B cell (primary cell): ENCODE results near the gene U2AF2. TPM values are rescaled to one million over a fixed set of nuclear protein-coding genes. Genes with fewer than 3 reads are reported as not detected.

Experiments
- ATAC-seq: fragments of 200-7000 bp; cut with Tn5 transposase; one replicate; pipeline ENCODE4 v1.10.0; 2021; ENCODE audit warnings: low read depth, mild to moderate bottlenecking, moderate number of reproducible peaks, moderate library complexity
- CTCF ChIA-PET: fragments of 350-600 bp; sonication (Branson Sonifier 250); formaldehyde crosslinking; loops from one replicate; lab custom pipeline; 2021; ENCODE audit warnings: antibody characterized with exemption, inconsistent platforms; lab: Charles Lee
- POLR2A ChIA-PET: fragments of 350-600 bp; sonication (Branson Sonifier 250); formaldehyde crosslinking; loops from one replicate; lab custom pipeline; 2021; ENCODE audit warnings: antibody characterized with exemption; lab: Charles Lee
- DNase-seq: peaks from one replicate; pipeline ENCODE4 v3.0.0; 2013
- H2AFZ ChIP-seq: 2 replicates; pipeline ENCODE4 v1.6.1; 2012; ENCODE audit warnings: mild to moderate bottlenecking, low read depth, low read length; ENCODE audit not compliant: insufficient read depth, poor library complexity, severe bottlenecking
- H3K27ac ChIP-seq, 2 donors: 1 replicate in 1 of 2; 2 replicates in 1 of 2; pipeline ENCODE4 v1.5.1; 2012 to 2013; ENCODE audit warnings: low read length in 2 of 2, mild to moderate bottlenecking in 2 of 2, moderate library complexity in 1 of 2
- H3K27me3 ChIP-seq, 4 experiments: fragments of 200-600 bp in 1 of 4; sonication (generic) in 1 of 4; replicated peaks in 1 of 4; 1 replicate in 2 of 4; 2 replicates in 2 of 4; pipeline versions ENCODE4 v1.6.1 to v1.7.0; 2013 to 2016; ENCODE audit warnings: low read length in 3 of 4, mild to moderate bottlenecking in 2 of 4, mixed read lengths in 1 of 4, moderate library complexity in 1 of 4; ENCODE audit not compliant: insufficient read depth in 4 of 4, control insufficient read depth in 3 of 4; ENCODE audit errors: control extremely low read depth in 1 of 4
- H3K36me3 ChIP-seq, 2 experiments: replicated peaks in 1 of 2; 1 replicate in 1 of 2; 2 replicates in 1 of 2; pipeline versions ENCODE4 v1.6.1 to v1.7.1; 2013; ENCODE audit warnings: low read length in 1 of 2; ENCODE audit not compliant: insufficient read depth in 2 of 2, control insufficient read depth in 1 of 2; ENCODE audit errors: control extremely low read depth in 1 of 2, extremely low read depth in 1 of 2
- H3K4me1 ChIP-seq, 2 donors: fragments of 200-600 bp in 1 of 2; sonication (generic) in 1 of 2; 1 replicate in 1 of 2; 2 replicates in 1 of 2; pipeline versions ENCODE4 v1.5.1 to v1.6.1; 2013 to 2017; ENCODE audit warnings: low read length in 2 of 2; ENCODE audit not compliant: control insufficient read depth in 2 of 2, insufficient read depth in 2 of 2
- H3K4me2 ChIP-seq: replicated peaks from 2 replicates; pipeline ENCODE3; 2012; ENCODE audit warnings: mild to moderate bottlenecking, low read depth, low read length; ENCODE audit not compliant: poor library complexity, severe bottlenecking
- H3K4me3 ChIP-seq, 5 experiments: fragments of 200-600 bp in 1 of 5; sonication (generic) in 1 of 5; 1 replicate in 3 of 5; 2 replicates in 2 of 5; pipeline versions ENCODE4 v1.5.1 to v1.7.0; 2011 to 2016; ENCODE audit warnings: low read length in 4 of 5, mild to moderate bottlenecking in 4 of 5, low read depth in 2 of 5, control low read depth in 1 of 5, moderate library complexity in 1 of 5; ENCODE audit not compliant: insufficient read depth in 1 of 5; ENCODE audit errors: control extremely low read depth in 1 of 5, extremely low read depth in 1 of 5
- H3K79me2 ChIP-seq: fragments of 200-600 bp; sonication (generic); one replicate; pipeline ENCODE4 v1.6.0; 2016; ENCODE audit warnings: low read length; ENCODE audit not compliant: control insufficient read depth, insufficient read depth
- H3K9ac ChIP-seq: fragments of 200-600 bp; sonication (generic); 2 replicates; pipeline ENCODE4 v1.6.1; 2017; ENCODE audit warnings: mild to moderate bottlenecking, low read length, moderate library complexity
- H3K9me3 ChIP-seq, 3 donors: one replicate each; pipeline versions ENCODE4 v1.6.1 to v1.7.1; 2013; ENCODE audit warnings: low read length in 2 of 3; ENCODE audit not compliant: control insufficient read depth in 2 of 3, insufficient read depth in 1 of 3; ENCODE audit errors: control extremely low read depth in 1 of 3
- H4K20me1 ChIP-seq: 2 replicates; pipeline ENCODE4 v1.6.0; 2012; ENCODE audit warnings: mild to moderate bottlenecking, low read length; ENCODE audit not compliant: insufficient read depth, control insufficient read depth, poor library complexity, severe bottlenecking
- H3K27ac Mint-ChIP-seq: one replicate; pipeline ENCODE4 v1.8.0; 2021; ENCODE audit warnings: mixed read lengths
- H3K27me3 Mint-ChIP-seq: one replicate; pipeline ENCODE4 v1.8.0; 2021; ENCODE audit warnings: mixed read lengths
- H3K4me1 Mint-ChIP-seq: one replicate; pipeline ENCODE4 v1.8.0; 2021; ENCODE audit warnings: mixed read lengths
- H3K4me3 Mint-ChIP-seq: one replicate; pipeline ENCODE4 v1.8.0; 2021; ENCODE audit warnings: mixed read lengths
- H3K9me3 Mint-ChIP-seq: one replicate; pipeline ENCODE4 v1.8.0; 2022; ENCODE audit warnings: mixed read lengths; ENCODE audit not compliant: insufficient read depth
- EZH2 ChIP-seq: IDR thresholded peaks from 2 replicates; pipeline ENCODE4 v1.6.1; 2012; ENCODE audit warnings: borderline replicate concordance, low read depth, mild to moderate bottlenecking, moderate library complexity, low read length; ENCODE audit not compliant: insufficient read depth, poor library complexity, severe bottlenecking
- WGBS: methylation state at CpG from one replicate; pipeline ENCODE4 v1.1.5; 2013; ENCODE audit warnings: missing lambda C conversion rate; ENCODE audit not compliant: insufficient coverage; 5-methylcytosine and 5-hydroxymethylcytosine counted together
- intact Hi-C: fragments of 100-400 bp; cut with micrococcal nuclease; formaldehyde crosslinking; loops from one replicate; pipeline ENCODE4 v1.10.0; 2022
- polyA plus RNA-seq: library from polyadenylated mRNA; depleted of rRNA; stranded (reverse); fragments of >200 nt; gene quantifications from 2 replicates; pipeline ENCODE4 v1.2.3, GENCODE V29; 2012
- total RNA-seq, 2 donors: library from RNA; stranded (reverse); fragments of 120-200 nt in 1 of 2; gene quantifications; 1 replicate in 1 of 2; 2 replicates in 1 of 2; pipeline versions ENCODE4 v1.2.3 to v1.2.4, GENCODE V29; 2013 to 2022
- TF ChIP-seq, protein P1 (sequence below): fragments of 200-600 bp; IDR thresholded peaks from one replicate; pipeline ENCODE4 v1.8.0; 2022; ENCODE audit warnings: antibody characterized with exemption, mild to moderate bottlenecking

U2AF2 gene
- total and polyA plus RNA-seq, 2 donors (not counting 1 experiment from before 2014, with no cell fraction given): 275 to 300 TPM

DNA sequence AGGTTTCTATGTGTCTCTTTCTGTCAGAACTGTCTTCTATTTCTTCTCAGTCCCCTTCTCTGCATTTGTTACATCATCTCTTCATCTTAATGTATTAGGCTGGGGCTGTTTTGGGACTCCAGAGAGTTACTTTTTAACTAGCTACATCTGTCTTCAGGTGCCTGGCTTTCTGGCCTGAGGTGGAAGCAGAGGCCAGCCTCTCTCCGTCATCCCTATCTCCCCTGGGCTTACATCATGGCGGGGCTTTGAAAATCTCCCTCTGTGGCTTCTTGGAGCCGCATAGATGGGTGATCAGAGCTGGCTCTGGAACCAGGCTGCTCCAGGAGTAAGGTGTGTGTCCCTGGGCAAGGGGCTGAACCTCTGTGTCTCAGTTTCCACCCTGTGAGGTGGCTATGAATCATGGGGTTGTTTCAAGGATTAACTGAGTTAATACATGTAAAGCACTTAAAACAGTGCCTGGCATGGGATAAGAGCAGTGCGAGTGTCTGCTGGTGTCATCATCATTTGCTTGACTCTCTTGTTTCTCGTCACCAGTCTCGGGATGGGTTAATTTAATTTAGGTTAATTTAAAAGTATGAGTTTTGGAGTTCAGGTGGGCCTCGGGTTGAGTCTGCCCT lies 22.2 kb downstream of the U2AF2 start:
- Mint-ChIP-seq H3K4me3 (peak overlapping the region; percentile 95), H3K27me3 (no peaks in the 10 kb centered on the region), H3K9me3 (no peaks in the 10 kb centered on the region), H3K4me1 (peaks cover 66% of the 10 kb centered on the region), H3K27ac (peak overlapping the region; percentile 70)
- DNase-seq: no peak
- POLR2A ChIA-PET: interaction anchor here (1.3 to 1.5 kb wide), 3 partner anchors 22 to 30 kb away, joined by 3 to 8 read pairs (median 4); partner anchors contain the start of gene U2AF2
- Histone ChIP-seq H3K36me3 (peaks cover 0 to 61% of the 10 kb centered on the region in 2 experiments), H3K4me3 (peak overlapping the region in 1 of 5 experiments; percentile 93), H3K4me2 (peak overlapping the region; percentile 82), H4K20me1 (peaks cover 73% of the 10 kb centered on the region), H3K9me3 (peaks cover 0 to 2% (median 0%) of the 10 kb centered on the region in 3 donors), H3K4me1 (peaks cover 50 to 70% of the 10 kb centered on the region in 2 donors), H2AFZ (no peak overlapping the region), H3K79me2 (peaks cover 72% of the 10 kb centered on the region), H3K9ac (peak overlapping the region; percentile 80), H3K27ac (peak overlapping the region; percentile 87 to 93), H3K27me3 (no peaks in the 10 kb centered on the region)
- no peak for TF ChIP-seq EZH2
- TF ChIP-seq, protein P1, sequence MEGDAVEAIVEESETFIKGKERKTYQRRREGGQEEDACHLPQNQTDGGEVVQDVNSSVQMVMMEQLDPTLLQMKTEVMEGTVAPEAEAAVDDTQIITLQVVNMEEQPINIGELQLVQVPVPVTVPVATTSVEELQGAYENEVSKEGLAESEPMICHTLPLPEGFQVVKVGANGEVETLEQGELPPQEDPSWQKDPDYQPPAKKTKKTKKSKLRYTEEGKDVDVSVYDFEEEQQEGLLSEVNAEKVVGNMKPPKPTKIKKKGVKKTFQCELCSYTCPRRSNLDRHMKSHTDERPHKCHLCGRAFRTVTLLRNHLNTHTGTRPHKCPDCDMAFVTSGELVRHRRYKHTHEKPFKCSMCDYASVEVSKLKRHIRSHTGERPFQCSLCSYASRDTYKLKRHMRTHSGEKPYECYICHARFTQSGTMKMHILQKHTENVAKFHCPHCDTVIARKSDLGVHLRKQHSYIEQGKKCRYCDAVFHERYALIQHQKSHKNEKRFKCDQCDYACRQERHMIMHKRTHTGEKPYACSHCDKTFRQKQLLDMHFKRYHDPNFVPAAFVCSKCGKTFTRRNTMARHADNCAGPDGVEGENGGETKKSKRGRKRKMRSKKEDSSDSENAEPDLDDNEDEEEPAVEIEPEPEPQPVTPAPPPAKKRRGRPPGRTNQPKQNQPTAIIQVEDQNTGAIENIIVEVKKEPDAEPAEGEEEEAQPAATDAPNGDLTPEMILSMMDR: no peak
- WGBS: 66% methylated on average over 5 of the region's 7 CpGs
- ATAC-seq: no peak
- CTCF ChIA-PET: interaction anchor here (1.1 to 1.8 kb wide), 7 partner anchors 21 to 132 kb away, joined by 3 to 6 read pairs (median 4); partner anchors contain the start of gene U2AF2
- intact Hi-C loops: loop anchor here (5.0 kb wide), 3 partner anchors 35 to 1475 kb away; partner anchors contain the start of genes PPP1R12C, RPS9, ZNF580 and ZNF581
